HG03039 (cell line): Measurements from ENCODE around the gene ABCC9.
"Not testable (repeated sequence)": the region's sequence is repeated elsewhere in the genome, so short reads cannot be mapped to it uniquely, and the experiment has no call there.

Experiments used
- ATAC-seq: cut with Tn5 transposase; IDR thresholded peaks from one replicate; pipeline ENCODE4 v1.9.1; 2021; ENCODE audit warnings: mild to moderate bottlenecking, moderate library complexity; ENCODE audit not compliant: unreplicated experiment

ABCC9 gene

GRCh38 chr12:21934173-21934572 is 7.1 kb downstream of the ABCC9 start:
- no peak for ATAC-seq

- no peak for ATAC-seq
Observed at GRCh38 chr12:21933656-21934055, 7.6 kb downstream of the ABCC9 start.

- not testable (repeated sequence) for ATAC-seq
Observed at GRCh38 chr12:21929972-21930371, 11.3 kb downstream of the ABCC9 start.

- no peak for ATAC-seq
Observed at GRCh38 chr12:21925296-21925913, 15.8 kb downstream of the ABCC9 start.

- ATAC-seq = no peak
Observed at GRCh38 chr12:21921436-21921835, 19.8 kb downstream of the ABCC9 start.

- no peak for ATAC-seq
Observed at GRCh38 chr12:21918456-21918855, 22.8 kb downstream of the ABCC9 start.

- no peak for ATAC-seq
Observed at GRCh38 chr12:21913823-21914222, 27.4 kb downstream of the ABCC9 start.

- ATAC-seq = no peak
Observed at GRCh38 chr12:21912318-21912717, 28.9 kb downstream of the ABCC9 start.

- ATAC-seq = no peak
Observed at GRCh38 chr12:21911832-21912231, 29.4 kb downstream of the ABCC9 start.

- ATAC-seq = no peak
Observed at GRCh38 chr12:21910657-21911056, 30.6 kb downstream of the ABCC9 start.

- no peak for ATAC-seq
Observed at GRCh38 chr12:21907948-21908837, 33.0 kb downstream of the ABCC9 start.

GRCh38 chr12:21906919-21907493 is 34.2 kb downstream of the ABCC9 start:
- no peak for ATAC-seq

- not testable (repeated sequence) for ATAC-seq
Observed at GRCh38 chr12:21899532-21899931, 41.7 kb downstream of the ABCC9 start.

- ATAC-seq = no peak
Observed at GRCh38 chr12:21895651-21896050, 45.6 kb downstream of the ABCC9 start.

GRCh38 chr12:21894792-21895595 is 46.2 kb downstream of the ABCC9 start:
- no peak for ATAC-seq

GRCh38 chr12:21893924-21894323 is 47.3 kb downstream of the ABCC9 start:
- no peak for ATAC-seq

- no peak for ATAC-seq
Observed at GRCh38 chr12:21892341-21892740, 48.9 kb downstream of the ABCC9 start.

GRCh38 chr12:21891751-21892217 is 49.4 kb downstream of the ABCC9 start:
- no peak for ATAC-seq

GRCh38 chr12:21888276-21888863 is 52.9 kb downstream of the ABCC9 start:
- ATAC-seq = no peak

- no peak for ATAC-seq
Observed at GRCh38 chr12:21884936-21885335, 56.3 kb downstream of the ABCC9 start.

- no peak for ATAC-seq
Observed at GRCh38 chr12:21882635-21883034, 58.6 kb downstream of the ABCC9 start.
